K562 (cell line): Measurements from ENCODE around the gene SHC1. TPM values are rescaled to one million over a fixed set of nuclear protein-coding genes. Genes with fewer than 3 reads are reported as not detected.

Source experiments
- DDX20 ChIP-seq: fragments of 450-650 bp; IDR thresholded peaks from 2 replicates; pipeline ENCODE4 v1.6.1; 2016; ENCODE audit warnings: missing genetic modification characterization, low read depth, mild to moderate bottlenecking, missing compliant biosample characterization, moderate library complexity
- ELF4 ChIP-seq: fragments of 450-650 bp; formaldehyde crosslinking; IDR thresholded peaks from 2 replicates; pipeline ENCODE4 v1.4.0; 2022; ENCODE audit warnings: missing genetic modification characterization
- ETV6 ChIP-seq, 3 experiments: fragments of 150-350 bp in 1 of 3; sonication (generic) in 1 of 3; formaldehyde crosslinking in 1 of 3; IDR thresholded peaks; 2 replicates each; pipeline versions ENCODE4 v1.6.1 to v1.8.0; 2014 to 2022; ENCODE audit warnings: borderline replicate concordance in 2 of 3, low read depth in 2 of 3, antibody characterized with exemption in 1 of 3, low read length in 1 of 3, mild to moderate bottlenecking in 1 of 3, missing genetic modification reagents in 1 of 3
- GATA2 ChIP-seq: sonication (generic); formaldehyde crosslinking; IDR thresholded peaks from 2 replicates; pipeline ENCODE4 v1.4.0; 2020; ENCODE audit warnings: mild to moderate bottlenecking, missing genetic modification reagents
- HDAC2 ChIP-seq: fragments of 450-650 bp; IDR thresholded peaks from 2 replicates; pipeline ENCODE4 v1.6.1; 2016; ENCODE audit warnings: mild to moderate bottlenecking
- MAZ ChIP-seq, 2 experiments: fragments of 450-650 bp in 1 of 2; sonication (generic) in 1 of 2; formaldehyde crosslinking; IDR thresholded peaks in 1 of 2; conservative IDR thresholded peaks in 1 of 2; 2 replicates each; pipeline versions ENCODE4 v1.4.0 to v1.5.0; 2020; ENCODE audit warnings: mild to moderate bottlenecking in 1 of 2, missing genetic modification reagents in 1 of 2
- MYBL2 ChIP-seq, 2 experiments: fragments of 450-650 bp in 1 of 2; sonication (generic) in 1 of 2; formaldehyde crosslinking in 1 of 2; IDR thresholded peaks; 2 replicates each; pipeline versions ENCODE4 v1.6.1 to v1.8.1; 2017 to 2022; ENCODE audit warnings: borderline replicate concordance in 1 of 2, inconsistent platforms in 1 of 2, low read depth in 1 of 2, mild to moderate bottlenecking in 1 of 2, missing genetic modification reagents in 1 of 2, moderate library complexity in 1 of 2
- MYC ChIP-seq, 2 experiments: fragments of 250-450 bp in 1 of 2; sonication (Bioruptor Pico) in 1 of 2; IDR thresholded peaks; 2 replicates each; pipeline versions ENCODE4 v1.5.1 to v1.6.1; 2012 to 2021; ENCODE audit warnings: low read depth in 2 of 2, borderline replicate concordance in 1 of 2, improper control_type of control experiment in 1 of 2, low read length in 1 of 2, mild to moderate bottlenecking in 1 of 2, moderate library complexity in 1 of 2
- NR1H2 ChIP-seq: sonication (generic); formaldehyde crosslinking; IDR thresholded peaks from 2 replicates; pipeline ENCODE4 v1.4.0; 2020; ENCODE audit warnings: mild to moderate bottlenecking, missing genetic modification reagents
- OTX1 ChIP-seq: fragments of 450-650 bp; formaldehyde crosslinking; IDR thresholded peaks from 2 replicates; pipeline ENCODE4 v1.4.0; 2022; ENCODE audit warnings: mild to moderate bottlenecking
- PHF20 ChIP-seq: fragments of 450-650 bp; IDR thresholded peaks from 2 replicates; pipeline ENCODE4 v1.6.1; 2018; ENCODE audit not compliant: partially characterized antibody
- RBM14 ChIP-seq: fragments of 200-400 bp; formaldehyde crosslinking; IDR thresholded peaks from 2 replicates; pipeline ENCODE4 v1.6.1; 2018; ENCODE audit warnings: low read depth, mild to moderate bottlenecking, low read length, moderate library complexity, borderline replicate concordance; ENCODE audit not compliant: insufficient read depth
- TAF7 ChIP-seq: fragments of 450-650 bp; IDR thresholded peaks from 2 replicates; pipeline ENCODE4 v1.6.1; 2016; ENCODE audit warnings: missing genetic modification characterization, missing compliant biosample characterization
- TARDBP ChIP-seq: fragments of 450-650 bp; IDR thresholded peaks from 2 replicates; pipeline ENCODE4 v1.6.1; 2016
- TOE1 ChIP-seq, 2 experiments: fragments of 450-650 bp in 1 of 2; sonication (generic) in 1 of 2; formaldehyde crosslinking in 1 of 2; IDR thresholded peaks; 2 replicates each; pipeline versions ENCODE4 v1.7.1 to v1.8.0; 2016 to 2022; ENCODE audit warnings: borderline replicate concordance in 2 of 2, mild to moderate bottlenecking in 2 of 2, antibody characterized with exemption in 1 of 2, inconsistent platforms in 1 of 2, low read depth in 1 of 2, missing genetic modification reagents in 1 of 2, moderate library complexity in 1 of 2
- YY1 ChIP-seq, 3 experiments: IDR thresholded peaks; 2 replicates each; pipeline ENCODE4 v1.6.1; 2011; ENCODE audit warnings: low read length in 2 of 3, mild to moderate bottlenecking in 2 of 3, moderate library complexity in 2 of 3, borderline replicate concordance in 1 of 3, control low read depth in 1 of 3, low read depth in 1 of 3; ENCODE audit not compliant: insufficient read depth in 3 of 3, insufficient replicate concordance in 2 of 3, control insufficient read depth in 1 of 3, insufficient read length in 1 of 3; ENCODE audit errors: extremely low read depth in 1 of 3
- ZNF165 ChIP-seq: fragments of 250-450 bp; sonication (Bioruptor Pico); IDR thresholded peaks from 2 replicates; pipeline ENCODE4 v1.4.0; 2020; ENCODE audit warnings: borderline replicate concordance
- ZNF212 ChIP-seq: fragments of 450-650 bp; formaldehyde crosslinking; IDR thresholded peaks from 2 replicates; pipeline ENCODE4 v1.4.0; 2020; ENCODE audit warnings: mild to moderate bottlenecking
- ZNF696 ChIP-seq: fragments of 250-450 bp; sonication (Bioruptor Pico); conservative IDR thresholded peaks from 2 replicates; pipeline ENCODE4 v1.4.0; 2020; ENCODE audit warnings: mild to moderate bottlenecking, moderate library complexity
- polyA plus RNA-seq, 8 experiments: library from polyadenylated mRNA; depleted of rRNA in 4 of 8; stranded (reverse) in 5 of 8; unstranded in 3 of 8; fragments of >200 nt; fragmentation: Nextera tagmentation in 2 of 8; fragmentation: Illumina TruSeq in 1 of 8; extraction: Ambion mirVana in 2 of 8; extraction: Trizol in 1 of 8; gene quantifications; 2 replicates each; pipeline versions ENCODE4 v1.2.1 to v1.2.3, GENCODE V29; 2011 to 2014; ENCODE audit warnings: inconsistent platforms in 1 of 8, missing spikeins in 1 of 8
- total RNA-seq, 7 experiments: library from RNA; depleted of rRNA in 6 of 7; stranded (reverse); fragments of >200 nt in 6 of 7; fragmentation: Illumina TruSeq in 2 of 7; extraction: Trizol in 2 of 7; gene quantifications; 2 replicates each; pipeline versions ENCODE4 v1.2.1 to v1.2.3, GENCODE V29; 2011 to 2021; ENCODE audit warnings: low replicate concordance in 1 of 7
- TF ChIP-seq, protein P1 (sequence below): fragments of 450-650 bp; formaldehyde crosslinking; IDR thresholded peaks from 2 replicates; pipeline ENCODE4 v1.4.0; 2020; ENCODE audit warnings: mild to moderate bottlenecking, moderate library complexity
- TF ChIP-seq, protein P2 (sequence below): fragments of 450-650 bp; IDR thresholded peaks from 2 replicates; pipeline ENCODE4 v1.6.1; 2016
- TF ChIP-seq, protein P3 (sequence below): sonication (generic); formaldehyde crosslinking; IDR thresholded peaks from 2 replicates; pipeline ENCODE4 v1.8.0; 2022; ENCODE audit warnings: mild to moderate bottlenecking, missing genetic modification reagents

SHC1 gene
- total and polyA plus RNA-seq, 9 of the 15 experiments (the other 6 are each of a cell fraction or from before 2014, with no cell fraction given) = 4.1 to 113 (median 51.9) TPM

DNA sequence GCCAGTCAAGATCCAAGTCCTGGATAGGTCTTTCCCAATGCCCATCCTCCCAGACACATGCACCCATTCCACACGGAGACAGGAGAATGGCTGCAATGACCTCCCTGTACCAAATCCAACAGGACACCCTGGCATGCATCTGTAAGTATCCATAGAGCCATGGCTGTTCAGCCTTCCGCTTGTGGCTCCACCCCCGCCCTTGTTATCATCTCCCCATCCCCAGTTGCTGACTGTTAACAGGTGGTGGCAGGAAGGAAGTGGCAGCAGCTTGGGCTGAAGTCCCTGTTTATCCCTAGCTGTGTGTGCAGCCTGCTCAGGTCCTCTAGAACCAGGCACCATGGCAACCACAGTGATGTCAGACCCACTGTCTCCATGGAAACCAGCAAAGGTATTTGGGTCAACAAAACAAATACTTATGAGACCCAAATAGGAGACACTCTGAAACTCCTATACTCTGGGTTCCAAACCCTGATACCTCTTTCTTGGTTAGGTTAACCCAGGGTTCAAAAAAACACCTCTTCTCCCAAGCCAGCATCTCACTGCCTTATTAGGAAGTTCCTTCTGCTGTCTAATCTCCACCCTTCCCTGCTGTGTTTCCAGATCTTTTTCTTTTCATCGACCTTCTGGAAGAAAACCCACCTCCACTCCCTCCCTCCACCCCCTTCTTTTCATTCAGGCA lies 15.4 kb downstream of the SHC1 start (continued):
- TF ChIP-seq NR1H2 = no peak
- no peak for TF ChIP-seq TOE1 (IDR thresholded peaks at IDR 0.05; ENCODE audit: borderline replicate concordance)
- TF ChIP-seq TOE1 (CRISPR knock-in tag; IDR thresholded peaks at IDR 0.05; ENCODE audit: borderline replicate concordance, low read depth) = no peak
- no peak for TF ChIP-seq TAF7
- TF ChIP-seq, protein P1, sequence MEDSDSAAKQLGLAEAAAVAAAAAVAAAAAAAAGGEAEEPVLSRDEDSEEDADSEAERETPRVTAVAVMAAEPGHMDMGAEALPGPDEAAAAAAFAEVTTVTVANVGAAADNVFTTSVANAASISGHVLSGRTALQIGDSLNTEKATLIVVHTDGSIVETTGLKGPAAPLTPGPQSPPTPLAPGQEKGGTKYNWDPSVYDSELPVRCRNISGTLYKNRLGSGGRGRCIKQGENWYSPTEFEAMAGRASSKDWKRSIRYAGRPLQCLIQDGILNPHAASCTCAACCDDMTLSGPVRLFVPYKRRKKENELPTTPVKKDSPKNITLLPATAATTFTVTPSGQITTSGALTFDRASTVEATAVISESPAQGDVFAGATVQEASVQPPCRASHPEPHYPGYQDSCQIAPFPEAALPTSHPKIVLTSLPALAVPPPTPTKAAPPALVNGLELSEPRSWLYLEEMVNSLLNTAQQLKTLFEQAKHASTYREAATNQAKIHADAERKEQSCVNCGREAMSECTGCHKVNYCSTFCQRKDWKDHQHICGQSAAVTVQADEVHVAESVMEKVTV = no peak
- TF ChIP-seq ETV6 (IDR thresholded peaks at IDR 0.05; ENCODE audit: borderline replicate concordance in 1 of 2, low read depth in 2 of 2, low read length in 1 of 2) = no peak
- TF ChIP-seq ETV6 (CRISPR knock-in tag; IDR thresholded peaks at IDR 0.05; ENCODE audit: borderline replicate concordance) = no peak
- TF ChIP-seq, protein P2, sequence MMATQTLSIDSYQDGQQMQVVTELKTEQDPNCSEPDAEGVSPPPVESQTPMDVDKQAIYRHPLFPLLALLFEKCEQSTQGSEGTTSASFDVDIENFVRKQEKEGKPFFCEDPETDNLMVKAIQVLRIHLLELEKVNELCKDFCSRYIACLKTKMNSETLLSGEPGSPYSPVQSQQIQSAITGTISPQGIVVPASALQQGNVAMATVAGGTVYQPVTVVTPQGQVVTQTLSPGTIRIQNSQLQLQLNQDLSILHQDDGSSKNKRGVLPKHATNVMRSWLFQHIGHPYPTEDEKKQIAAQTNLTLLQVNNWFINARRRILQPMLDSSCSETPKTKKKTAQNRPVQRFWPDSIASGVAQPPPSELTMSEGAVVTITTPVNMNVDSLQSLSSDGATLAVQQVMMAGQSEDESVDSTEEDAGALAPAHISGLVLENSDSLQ = 0 out of 2 replicates have a peak, but pooled peaks have one; percentile 21
- no peak for TF ChIP-seq TARDBP
- no peak for TF ChIP-seq ZNF212
- no peak for TF ChIP-seq ZNF696 (CRISPR knock-in tag)
- TF ChIP-seq OTX1 (CRISPR knock-in tag) = no peak
- TF ChIP-seq MYC (IDR thresholded peaks at IDR 0.05; ENCODE audit: low read depth, low read length) = no peak
- no peak for TF ChIP-seq MYC (CRISPR knock-in tag; IDR thresholded peaks at IDR 0.05; ENCODE audit: borderline replicate concordance, low read depth)
- TF ChIP-seq RBM14 = no peak
- TF ChIP-seq ELF4 (CRISPR knock-in tag) = no peak
- TF ChIP-seq HDAC2 = peak; percentile 30; the same call in 1 of the 2 replicates
- no peak for TF ChIP-seq GATA2 (CRISPR knock-in tag)
- TF ChIP-seq, protein P3, sequence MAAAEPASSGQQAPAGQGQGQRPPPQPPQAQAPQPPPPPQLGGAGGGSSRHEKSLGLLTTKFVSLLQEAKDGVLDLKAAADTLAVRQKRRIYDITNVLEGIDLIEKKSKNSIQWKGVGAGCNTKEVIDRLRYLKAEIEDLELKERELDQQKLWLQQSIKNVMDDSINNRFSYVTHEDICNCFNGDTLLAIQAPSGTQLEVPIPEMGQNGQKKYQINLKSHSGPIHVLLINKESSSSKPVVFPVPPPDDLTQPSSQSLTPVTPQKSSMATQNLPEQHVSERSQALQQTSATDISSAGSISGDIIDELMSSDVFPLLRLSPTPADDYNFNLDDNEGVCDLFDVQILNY (CRISPR knock-in tag) = no peak
- no peak for TF ChIP-seq ZNF165 (CRISPR knock-in tag)
- no peak for TF ChIP-seq MYBL2 (IDR thresholded peaks at IDR 0.05; ENCODE audit: low read depth)
- TF ChIP-seq MYBL2 (CRISPR knock-in tag; IDR thresholded peaks at IDR 0.05; ENCODE audit: borderline replicate concordance) = no peak
- TF ChIP-seq MAZ (CRISPR knock-in tag; conservative IDR thresholded peaks at IDR 0.05 in 1 of 2, IDR thresholded peaks at IDR 0.05 in 1 of 2) = no peak
- TF ChIP-seq PHF20 = no peak
- TF ChIP-seq DDX20 (tag) = no peak
- TF ChIP-seq YY1 (IDR thresholded peaks at IDR 0.05; ENCODE audit: borderline replicate concordance in 1 of 3, control insufficient read depth in 1 of 3, extremely low read depth in 1 of 3, insufficient read depth in 3 of 3, insufficient read length in 1 of 3, insufficient replicate concordance in 2 of 3, low read depth in 1 of 3, low read length in 2 of 3) = no peak
